ENCODE data around the gene RTEL1.

GRCh38 chr20:63665708-63666107 lies 7.6 kb downstream of the RTEL1 start:
- no peak for TF ChIP-seq CTCF (IDR thresholded peaks at IDR 0.05)
- TF ChIP-seq GABPA (IDR thresholded peaks at IDR 0.05; ENCODE audit: low read depth): no peak

Measured in SK-N-SH (cell line).